Measurements from ENCODE around the gene WDFY2.

WDFY2 gene

DNA sequence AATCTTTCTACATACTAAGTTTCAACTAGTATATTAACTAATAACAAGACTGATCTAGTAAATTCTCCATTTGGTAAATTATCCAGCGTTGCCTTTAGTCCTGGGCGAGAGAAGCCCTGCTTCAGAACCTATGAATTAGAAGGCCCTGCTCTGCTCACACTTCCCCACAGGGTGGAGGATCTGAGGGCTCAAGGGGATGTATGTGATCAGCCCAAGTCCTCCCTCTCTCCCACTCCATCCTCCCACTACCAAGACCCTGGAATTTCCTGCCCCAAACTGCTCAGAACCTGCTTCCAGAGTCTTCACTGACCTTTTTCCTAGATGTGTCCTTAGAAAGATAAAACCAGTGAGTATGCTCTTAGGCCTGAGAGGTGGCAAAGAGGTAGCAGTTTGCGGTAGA lies 91.6 kb downstream of the WDFY2 start:
- no peak overlapping the region for H4K8ac ChIP-seq (ENCODE audit: low read depth, low read length)
- H3K23ac ChIP-seq (ENCODE audit: low read depth, low read length, poor library complexity) = no peak overlapping the region
- no peak overlapping the region for H2BK15ac ChIP-seq (ENCODE audit: low read length)
- no peak overlapping the region for H4K91ac ChIP-seq (ENCODE audit: low read depth, low read length, poor library complexity)
- H3K4me2 ChIP-seq (ENCODE audit: insufficient read depth, low read length, poor library complexity, severe bottlenecking) = no peak overlapping the region
- no peak overlapping the region for H3K9ac ChIP-seq (ENCODE audit: low read depth, low read length, poor library complexity)
- H3K27me3 ChIP-seq (ENCODE audit: control insufficient read depth in 3 of 3, insufficient read depth in 3 of 3, low read depth in 1 of 3, low read length in 3 of 3) = no peaks in the 10 kb centered on the region
- H3K36me3 ChIP-seq (replicated peaks in 1 of 2; ENCODE audit: control insufficient read depth in 2 of 2, insufficient read depth in 2 of 2, low read length in 2 of 2) = no peaks in the 10 kb centered on the region
- no peak overlapping the region for H2BK5ac ChIP-seq (ENCODE audit: low read length)
- H3K4me3 ChIP-seq (ENCODE audit: low read length in 2 of 2) = no peak overlapping the region
- no peak overlapping the region for H2BK12ac ChIP-seq (ENCODE audit: low read length)
- H3K9me3 ChIP-seq (replicated peaks in 1 of 2; ENCODE audit: control insufficient read depth in 2 of 2, insufficient read depth in 1 of 2, low read depth in 1 of 2, low read length in 2 of 2) = no peaks in the 10 kb centered on the region
- H2BK120ac ChIP-seq (ENCODE audit: low read depth, low read length) = no peak overlapping the region
- H3K4me1 ChIP-seq (ENCODE audit: control insufficient read depth in 2 of 2, insufficient read depth in 1 of 2, low read depth in 1 of 2, low read length in 2 of 2) = no peaks in the 10 kb centered on the region
- no peak overlapping the region for H3K18ac ChIP-seq (ENCODE audit: low read length)
- no peaks in the 10 kb centered on the region for H3K79me1 ChIP-seq (ENCODE audit: low read depth, low read length)
- no CpG with 5 or more reads among the region's 3 CpGs for WGBS, 2 donors (ENCODE audit: extremely low coverage in 2 of 2, insufficient read length in 2 of 2, insufficient replicate concordance in 1 of 2)
- H3K14ac ChIP-seq (ENCODE audit: low read length) = no peak overlapping the region
- no peak overlapping the region for H2AK5ac ChIP-seq (ENCODE audit: low read depth, low read length)
- H2AFZ ChIP-seq (ENCODE audit: low read length) = no peak overlapping the region
- no peak overlapping the region for H3K4ac ChIP-seq (ENCODE audit: low read length)
- DNase-seq (ENCODE audit: low spot score) = no peak
- H3K27ac ChIP-seq (replicated peaks; ENCODE audit: low read length) = no peak overlapping the region

DNA sequence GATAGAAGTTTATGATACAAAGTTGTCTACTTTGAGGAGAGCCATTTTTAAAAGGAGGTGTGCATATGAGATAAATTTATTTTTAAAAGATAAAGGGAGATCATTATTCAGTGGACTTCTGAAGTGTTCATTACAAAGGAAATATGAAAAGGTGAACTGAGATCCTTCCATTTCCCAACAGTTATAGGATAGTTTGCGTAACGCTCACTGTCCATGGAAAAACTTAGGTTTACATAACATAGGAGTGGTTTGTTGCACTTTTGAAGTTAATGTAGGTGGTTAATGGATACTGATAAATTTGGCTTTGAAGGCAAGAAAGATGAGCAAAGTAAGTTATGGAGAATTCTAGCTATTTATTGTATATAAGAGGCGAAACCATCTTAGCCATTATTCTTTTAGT lies 92.5 kb downstream of the WDFY2 start:
- Histone ChIP-seq H3K4me1 (ENCODE audit: control insufficient read depth in 2 of 2, insufficient read depth in 1 of 2, low read depth in 1 of 2, low read length in 2 of 2) (no peaks in the 10 kb centered on the region), H2BK12ac (ENCODE audit: low read length) (no peak overlapping the region), H3K9me3 (replicated peaks in 1 of 2; ENCODE audit: control insufficient read depth in 2 of 2, insufficient read depth in 1 of 2, low read depth in 1 of 2, low read length in 2 of 2) (no peaks in the 10 kb centered on the region), H3K14ac (ENCODE audit: low read length) (no peak overlapping the region), H2AK5ac (ENCODE audit: low read depth, low read length) (no peak overlapping the region), H3K9ac (ENCODE audit: low read depth, low read length, poor library complexity) (no peak overlapping the region), H3K23ac (ENCODE audit: low read depth, low read length, poor library complexity) (no peak overlapping the region), H2BK5ac (ENCODE audit: low read length) (no peak overlapping the region), H2BK15ac (ENCODE audit: low read length) (no peak overlapping the region), H3K79me1 (ENCODE audit: low read depth, low read length) (no peaks in the 10 kb centered on the region), H3K4ac (ENCODE audit: low read length) (no peak overlapping the region), H3K4me2 (ENCODE audit: insufficient read depth, low read length, poor library complexity, severe bottlenecking) (no peak overlapping the region), H4K8ac (ENCODE audit: low read depth, low read length) (no peak overlapping the region), H3K4me3 (ENCODE audit: low read length in 2 of 2) (no peak overlapping the region), H2AFZ (ENCODE audit: low read length) (no peak overlapping the region), H3K18ac (ENCODE audit: low read length) (no peak overlapping the region), H3K27me3 (ENCODE audit: control insufficient read depth in 3 of 3, insufficient read depth in 3 of 3, low read depth in 1 of 3, low read length in 3 of 3) (no peaks in the 10 kb centered on the region), H3K36me3 (replicated peaks in 1 of 2; ENCODE audit: control insufficient read depth in 2 of 2, insufficient read depth in 2 of 2, low read length in 2 of 2) (no peaks in the 10 kb centered on the region), H4K91ac (ENCODE audit: low read depth, low read length, poor library complexity) (no peak overlapping the region), H3K27ac (replicated peaks; ENCODE audit: low read length) (no peak overlapping the region), H2BK120ac (ENCODE audit: low read depth, low read length) (no peak overlapping the region)
- no peak for DNase-seq (ENCODE audit: low spot score)
- WGBS, 2 donors (ENCODE audit: extremely low coverage in 2 of 2, insufficient read length in 2 of 2, insufficient replicate concordance in 1 of 2) = no CpG with 5 or more reads among the region's 3 CpGs

DNA sequence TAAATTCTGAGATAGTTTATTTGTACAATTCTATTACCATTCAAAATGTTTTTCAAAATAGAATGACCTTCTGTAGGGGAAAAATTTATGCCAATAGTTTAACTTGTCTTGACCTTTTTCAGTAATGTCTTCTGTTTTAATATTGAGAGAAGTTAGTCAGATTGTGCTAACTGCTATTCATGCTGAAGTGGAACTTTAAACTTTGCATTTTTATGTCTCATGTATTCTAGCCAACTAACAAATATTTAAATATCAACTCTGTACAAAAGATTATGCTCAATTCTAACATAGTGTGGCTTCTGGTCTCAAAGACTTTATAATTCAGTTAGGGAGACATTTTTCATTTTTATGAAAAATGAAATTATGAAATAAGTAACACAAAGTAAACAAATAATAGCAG lies 94.2 kb downstream of the WDFY2 start:
- H3K4me3 ChIP-seq (ENCODE audit: low read length in 2 of 2) = no peak overlapping the region
- H3K36me3 ChIP-seq (replicated peaks in 1 of 2; ENCODE audit: control insufficient read depth in 2 of 2, insufficient read depth in 2 of 2, low read length in 2 of 2) = no peaks in the 10 kb centered on the region
- H2BK120ac ChIP-seq (ENCODE audit: low read depth, low read length) = no peak overlapping the region
- H2BK15ac ChIP-seq (ENCODE audit: low read length) = no peak overlapping the region
- no peak overlapping the region for H3K18ac ChIP-seq (ENCODE audit: low read length)
- H3K4ac ChIP-seq (ENCODE audit: low read length) = no peak overlapping the region
- H2AK5ac ChIP-seq (ENCODE audit: low read depth, low read length) = no peak overlapping the region
- H3K79me1 ChIP-seq (ENCODE audit: low read depth, low read length) = no peaks in the 10 kb centered on the region
- no peak overlapping the region for H2AFZ ChIP-seq (ENCODE audit: low read length)
- H3K14ac ChIP-seq (ENCODE audit: low read length) = no peak overlapping the region
- H2BK5ac ChIP-seq (ENCODE audit: low read length) = no peak overlapping the region
- H3K23ac ChIP-seq (ENCODE audit: low read depth, low read length, poor library complexity) = no peak overlapping the region
- no peaks in the 10 kb centered on the region for H3K4me1 ChIP-seq (ENCODE audit: control insufficient read depth in 2 of 2, insufficient read depth in 1 of 2, low read depth in 1 of 2, low read length in 2 of 2)
- no peak overlapping the region for H4K8ac ChIP-seq (ENCODE audit: low read depth, low read length)
- no peak overlapping the region for H3K27ac ChIP-seq (replicated peaks; ENCODE audit: low read length)
- H3K27me3 ChIP-seq (ENCODE audit: control insufficient read depth in 3 of 3, insufficient read depth in 3 of 3, low read depth in 1 of 3, low read length in 3 of 3) = no peaks in the 10 kb centered on the region
- H3K4me2 ChIP-seq (ENCODE audit: insufficient read depth, low read length, poor library complexity, severe bottlenecking) = no peak overlapping the region
- H2BK12ac ChIP-seq (ENCODE audit: low read length) = no peak overlapping the region
- no peak overlapping the region for H4K91ac ChIP-seq (ENCODE audit: low read depth, low read length, poor library complexity)
- H3K9me3 ChIP-seq (replicated peaks in 1 of 2; ENCODE audit: control insufficient read depth in 2 of 2, insufficient read depth in 1 of 2, low read depth in 1 of 2, low read length in 2 of 2) = no peaks in the 10 kb centered on the region
- no peak overlapping the region for H3K9ac ChIP-seq (ENCODE audit: low read depth, low read length, poor library complexity)
- DNase-seq (ENCODE audit: low spot score) = no peak

DNA sequence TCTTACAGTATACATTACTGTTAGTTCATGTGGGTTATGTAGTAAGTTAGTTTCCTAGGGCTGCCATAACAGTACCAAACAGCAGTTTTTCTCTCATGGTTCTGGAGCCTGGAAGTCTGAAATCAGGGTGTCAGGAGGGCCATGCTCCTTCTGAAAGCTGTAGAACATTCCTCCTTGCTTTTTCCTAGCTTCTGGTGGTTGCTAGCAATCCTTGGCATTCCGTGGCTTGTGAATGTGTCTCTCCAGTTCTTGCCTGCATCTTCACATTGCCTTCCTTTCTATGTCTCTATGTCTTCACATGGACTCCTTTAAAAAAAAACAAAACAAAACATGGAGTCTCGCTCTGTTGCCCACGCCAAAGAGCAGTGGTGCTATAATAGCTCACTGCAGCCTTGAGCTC lies 95.4 kb downstream of the WDFY2 start:
- Histone ChIP-seq H2AFZ (ENCODE audit: low read length) (no peak overlapping the region), H3K14ac (ENCODE audit: low read length) (no peak overlapping the region), H3K4me1 (ENCODE audit: control insufficient read depth in 2 of 2, insufficient read depth in 1 of 2, low read depth in 1 of 2, low read length in 2 of 2) (no peaks in the 10 kb centered on the region), H3K27me3 (ENCODE audit: control insufficient read depth in 3 of 3, insufficient read depth in 3 of 3, low read depth in 1 of 3, low read length in 3 of 3) (no peaks in the 10 kb centered on the region), H3K9me3 (replicated peaks in 1 of 2; ENCODE audit: control insufficient read depth in 2 of 2, insufficient read depth in 1 of 2, low read depth in 1 of 2, low read length in 2 of 2) (no peaks in the 10 kb centered on the region), H3K4me3 (ENCODE audit: low read length in 2 of 2) (no peak overlapping the region), H3K79me1 (ENCODE audit: low read depth, low read length) (no peaks in the 10 kb centered on the region), H3K4me2 (ENCODE audit: insufficient read depth, low read length, poor library complexity, severe bottlenecking) (no peak overlapping the region), H4K8ac (ENCODE audit: low read depth, low read length) (no peak overlapping the region), H3K18ac (ENCODE audit: low read length) (no peak overlapping the region), H2BK120ac (ENCODE audit: low read depth, low read length) (no peak overlapping the region), H2BK15ac (ENCODE audit: low read length) (no peak overlapping the region), H4K91ac (ENCODE audit: low read depth, low read length, poor library complexity) (no peak overlapping the region), H2AK5ac (ENCODE audit: low read depth, low read length) (no peak overlapping the region), H3K27ac (replicated peaks; ENCODE audit: low read length) (no peak overlapping the region), H3K23ac (ENCODE audit: low read depth, low read length, poor library complexity) (no peak overlapping the region), H3K36me3 (replicated peaks in 1 of 2; ENCODE audit: control insufficient read depth in 2 of 2, insufficient read depth in 2 of 2, low read length in 2 of 2) (no peaks in the 10 kb centered on the region), H2BK5ac (ENCODE audit: low read length) (no peak overlapping the region), H3K4ac (ENCODE audit: low read length) (no peak overlapping the region), H3K9ac (ENCODE audit: low read depth, low read length, poor library complexity) (no peak overlapping the region), H2BK12ac (ENCODE audit: low read length) (no peak overlapping the region)
- DNase-seq (ENCODE audit: low spot score) = no peak
- WGBS, 2 donors (ENCODE audit: extremely low coverage in 2 of 2, insufficient read length in 2 of 2, insufficient replicate concordance in 1 of 2) = no CpG with 5 or more reads among the region's 3 CpGs
